ENCODE data around the gene TNFRSF1B.

TNFRSF1B gene

DNA sequence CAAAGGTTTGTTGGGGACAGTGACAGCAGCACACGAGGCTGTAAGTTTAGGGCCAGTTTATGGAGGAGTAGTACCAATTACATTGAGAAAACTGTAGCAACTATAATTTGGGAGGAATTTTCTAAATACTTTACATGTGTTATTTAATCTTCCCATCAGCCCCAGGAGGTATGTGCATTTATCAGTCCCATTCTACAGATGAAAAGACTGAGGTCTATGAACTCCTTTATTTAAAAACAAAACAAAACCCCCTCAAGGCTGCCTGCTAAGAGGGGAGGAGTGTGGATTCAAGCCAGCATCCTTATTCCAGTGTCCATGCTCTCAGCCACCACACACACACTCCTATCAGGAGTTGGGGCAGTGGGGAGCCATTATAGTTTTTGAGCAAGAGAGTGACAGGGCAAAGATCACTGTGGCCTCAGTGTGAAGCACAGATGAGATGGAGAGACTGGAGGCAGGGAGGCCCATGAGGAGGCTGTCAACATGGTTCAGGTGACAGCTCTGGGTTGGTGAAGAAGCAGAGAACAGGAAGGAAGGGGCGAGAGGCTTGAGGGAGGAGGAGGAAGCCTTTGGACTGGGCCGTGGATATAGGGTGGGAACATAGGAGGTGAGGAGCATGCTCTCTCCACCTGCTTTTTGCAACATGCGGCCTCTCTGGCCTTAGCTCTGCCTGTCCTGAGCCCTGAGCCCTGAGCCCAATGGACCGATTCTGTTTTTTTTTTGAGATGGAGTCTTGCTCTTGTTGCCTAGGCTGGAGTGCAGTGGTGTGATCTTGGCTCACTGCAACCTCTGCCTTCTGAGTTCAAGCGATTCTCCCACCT, 9.7 kb downstream of the TNFRSF1B start:
- Mint-ChIP-seq H3K27ac (no peak overlapping the region), H3K4me3 (no peak overlapping the region), H3K9me3 (no peaks in the 10 kb centered on the region), H3K36me3 (ENCODE audit: low read depth) (no peaks in the 10 kb centered on the region), H3K4me1 (peaks cover 51% of the 10 kb centered on the region), H3K27me3 (ENCODE audit: low read depth, poor library complexity) (peaks cover 8% of the 10 kb centered on the region)
- DNase-seq, result no peak
- TF ChIP-seq CTCF (IDR thresholded peaks at IDR 0.05), result no peak

DNA sequence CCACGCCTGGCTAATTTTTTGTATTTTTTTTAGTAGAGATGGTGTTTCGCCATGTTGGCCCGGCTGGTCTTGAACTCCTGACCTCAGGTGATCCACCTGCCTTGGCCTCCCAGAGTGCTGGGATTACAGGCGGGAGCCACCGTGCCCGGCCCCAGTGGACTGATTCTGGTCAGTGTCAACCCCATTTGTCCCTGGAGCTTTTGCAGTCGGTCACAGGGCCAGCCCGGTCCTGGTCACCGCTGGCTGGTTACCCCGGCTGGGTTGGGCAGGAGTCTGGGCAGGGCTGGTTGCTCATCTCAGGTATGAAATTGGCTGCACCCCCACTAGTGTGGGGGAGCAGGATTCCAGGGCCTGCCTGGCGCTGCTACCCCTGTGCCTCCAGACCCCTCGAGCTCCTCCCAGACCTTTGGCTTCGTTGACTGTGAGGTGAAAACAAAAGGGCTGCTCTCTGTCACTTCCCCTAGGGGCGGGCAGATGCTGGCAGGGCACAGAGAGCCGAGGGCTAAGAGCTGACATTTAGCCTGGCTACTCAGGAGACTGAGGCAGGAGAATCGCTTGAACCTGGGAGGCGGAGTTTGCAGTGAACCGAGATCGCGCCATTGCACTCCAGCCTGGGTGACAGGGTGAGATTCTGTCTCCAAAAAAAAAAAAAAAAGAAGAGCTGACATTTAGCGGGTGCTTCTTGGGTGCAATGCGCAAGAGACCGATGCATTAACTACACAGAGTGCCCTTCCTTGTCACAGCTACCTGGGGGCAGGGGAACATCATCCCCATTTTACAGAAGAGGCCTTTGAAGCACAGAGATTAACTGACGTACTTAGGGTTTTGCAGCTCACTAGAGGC, 10.6 kb downstream of the TNFRSF1B start:
- no peak for TF ChIP-seq CTCF (IDR thresholded peaks at IDR 0.05)
- peaks cover 8% of the 10 kb centered on the region for H3K27me3 Mint-ChIP-seq (ENCODE audit: low read depth, poor library complexity)
- H3K36me3 Mint-ChIP-seq (ENCODE audit: low read depth), result no peaks in the 10 kb centered on the region
- no peak overlapping the region for H3K27ac Mint-ChIP-seq
- no peak for DNase-seq
- H3K4me1 Mint-ChIP-seq, result peaks cover 51% of the 10 kb centered on the region
- H3K4me3 Mint-ChIP-seq, result no peak overlapping the region
- H3K9me3 Mint-ChIP-seq, result no peaks in the 10 kb centered on the region

GRCh38 chr1:12177999-12178441, 11.2 kb downstream of the TNFRSF1B start:
- H3K27me3 Mint-ChIP-seq (ENCODE audit: low read depth, poor library complexity), result peaks cover 8% of the 10 kb centered on the region
- DNase-seq, result no peak
- TF ChIP-seq CTCF (IDR thresholded peaks at IDR 0.05), result no peak
- no peaks in the 10 kb centered on the region for H3K36me3 Mint-ChIP-seq (ENCODE audit: low read depth)
- no peaks in the 10 kb centered on the region for H3K9me3 Mint-ChIP-seq
- H3K27ac Mint-ChIP-seq, result no peak overlapping the region
- no peak overlapping the region for H3K4me3 Mint-ChIP-seq
- H3K4me1 Mint-ChIP-seq, result peaks cover 51% of the 10 kb centered on the region

DNA sequence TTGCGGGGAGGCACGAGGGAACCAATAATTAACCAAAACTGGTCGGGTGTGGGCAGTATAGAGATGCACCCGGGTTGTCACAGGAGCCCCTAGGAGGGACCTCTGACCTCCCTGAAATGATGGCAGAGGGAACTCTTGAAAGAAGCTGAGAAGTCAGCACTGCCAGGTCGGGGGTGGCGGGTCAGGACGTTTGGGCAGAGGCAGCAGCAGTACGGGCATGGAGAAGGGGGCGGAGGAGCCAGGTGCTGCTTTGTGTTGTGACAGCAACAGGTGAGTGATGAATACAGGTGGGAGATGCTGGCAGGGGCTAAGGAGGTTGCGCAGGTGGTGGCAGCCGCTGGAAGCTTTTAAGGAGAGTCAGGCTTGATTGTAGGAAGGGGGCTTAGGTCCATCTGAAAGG, 11.7 kb downstream of the TNFRSF1B start:
- Mint-ChIP-seq H3K36me3 (ENCODE audit: low read depth) (no peaks in the 10 kb centered on the region), H3K27ac (peak overlapping the region; percentile 86), H3K4me1 (peaks cover 51% of the 10 kb centered on the region), H3K9me3 (no peaks in the 10 kb centered on the region), H3K27me3 (ENCODE audit: low read depth, poor library complexity) (peaks cover 8% of the 10 kb centered on the region), H3K4me3 (no peak overlapping the region)
- no peak for DNase-seq
- TF ChIP-seq CTCF (IDR thresholded peaks at IDR 0.05), result no peak

- Mint-ChIP-seq H3K4me1 (peaks cover 48% of the 10 kb centered on the region), H3K36me3 (ENCODE audit: low read depth) (no peaks in the 10 kb centered on the region), H3K9me3 (no peaks in the 10 kb centered on the region), H3K27me3 (ENCODE audit: low read depth, poor library complexity) (peaks cover 8% of the 10 kb centered on the region), H3K4me3 (no peak overlapping the region), H3K27ac (no peak overlapping the region)
- no peak for DNase-seq
- no peak for TF ChIP-seq CTCF (IDR thresholded peaks at IDR 0.05)
Measured at GRCh38 chr1:12179111-12179519, 12.3 kb downstream of the TNFRSF1B start.
